ENCODE data around the gene CCDC6.

Gene CCDC6

DNA sequence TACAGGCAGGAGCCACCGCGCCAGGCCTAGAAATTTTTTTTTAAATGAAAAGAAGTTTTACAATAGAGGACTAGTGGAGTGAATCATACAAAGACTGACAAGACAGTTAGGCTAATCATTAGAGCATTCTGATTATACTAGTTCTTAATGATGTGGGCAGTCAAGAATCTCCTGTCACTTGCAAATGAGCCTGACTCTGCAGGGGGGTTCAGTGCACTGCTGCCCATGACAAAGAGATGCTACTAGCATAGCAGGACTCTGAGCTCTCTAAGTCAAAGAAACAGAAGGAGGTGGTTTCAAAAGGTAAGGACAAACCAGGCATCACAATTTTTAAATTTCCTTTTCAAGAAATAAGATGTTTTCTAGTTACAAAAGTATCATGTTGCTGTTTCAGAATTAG, 59.0 kb downstream of the CCDC6 start:
- DNase-seq (ENCODE audit: low read depth) = no peak
- H3K4me3 ChIP-seq (ENCODE audit: low read depth, low read length) = no peak overlapping the region
- in situ Hi-C loops (cut with HindIII; ENCODE audit: low sequenced_read_pairs) = no loop called here
- TF ChIP-seq, protein P1, sequence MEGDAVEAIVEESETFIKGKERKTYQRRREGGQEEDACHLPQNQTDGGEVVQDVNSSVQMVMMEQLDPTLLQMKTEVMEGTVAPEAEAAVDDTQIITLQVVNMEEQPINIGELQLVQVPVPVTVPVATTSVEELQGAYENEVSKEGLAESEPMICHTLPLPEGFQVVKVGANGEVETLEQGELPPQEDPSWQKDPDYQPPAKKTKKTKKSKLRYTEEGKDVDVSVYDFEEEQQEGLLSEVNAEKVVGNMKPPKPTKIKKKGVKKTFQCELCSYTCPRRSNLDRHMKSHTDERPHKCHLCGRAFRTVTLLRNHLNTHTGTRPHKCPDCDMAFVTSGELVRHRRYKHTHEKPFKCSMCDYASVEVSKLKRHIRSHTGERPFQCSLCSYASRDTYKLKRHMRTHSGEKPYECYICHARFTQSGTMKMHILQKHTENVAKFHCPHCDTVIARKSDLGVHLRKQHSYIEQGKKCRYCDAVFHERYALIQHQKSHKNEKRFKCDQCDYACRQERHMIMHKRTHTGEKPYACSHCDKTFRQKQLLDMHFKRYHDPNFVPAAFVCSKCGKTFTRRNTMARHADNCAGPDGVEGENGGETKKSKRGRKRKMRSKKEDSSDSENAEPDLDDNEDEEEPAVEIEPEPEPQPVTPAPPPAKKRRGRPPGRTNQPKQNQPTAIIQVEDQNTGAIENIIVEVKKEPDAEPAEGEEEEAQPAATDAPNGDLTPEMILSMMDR (IDR thresholded peaks at IDR 0.05; ENCODE audit: low read depth, low read length, missing control alignments) = no peak

DNA sequence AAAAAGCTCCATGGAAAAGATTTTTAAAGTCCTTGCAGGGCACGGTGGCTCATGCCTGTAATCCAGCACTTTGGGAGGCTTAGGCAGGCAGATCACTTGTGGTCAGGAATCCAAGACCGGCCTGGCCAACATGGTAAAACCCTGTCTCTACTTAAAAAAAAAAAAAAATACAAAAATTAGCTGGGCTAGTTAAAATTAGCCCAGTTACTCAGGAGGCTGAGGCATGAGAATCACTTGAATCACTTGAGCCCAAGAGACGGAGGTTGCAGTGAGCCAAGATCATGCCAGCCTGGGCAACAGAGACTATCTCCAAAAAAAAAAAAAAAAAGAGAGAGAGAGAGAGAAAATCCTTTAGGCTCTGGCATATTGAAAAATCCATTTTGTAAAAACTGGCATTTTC, 61.9 kb downstream of the CCDC6 start:
- in situ Hi-C loops (cut with HindIII; ENCODE audit: low sequenced_read_pairs) = no loop called here
- DNase-seq (ENCODE audit: low read depth) = no peak
- no peak overlapping the region for H3K4me3 ChIP-seq (ENCODE audit: low read depth, low read length)
- TF ChIP-seq, protein P1 (IDR thresholded peaks at IDR 0.05; ENCODE audit: low read depth, low read length, missing control alignments) = no peak

DNA sequence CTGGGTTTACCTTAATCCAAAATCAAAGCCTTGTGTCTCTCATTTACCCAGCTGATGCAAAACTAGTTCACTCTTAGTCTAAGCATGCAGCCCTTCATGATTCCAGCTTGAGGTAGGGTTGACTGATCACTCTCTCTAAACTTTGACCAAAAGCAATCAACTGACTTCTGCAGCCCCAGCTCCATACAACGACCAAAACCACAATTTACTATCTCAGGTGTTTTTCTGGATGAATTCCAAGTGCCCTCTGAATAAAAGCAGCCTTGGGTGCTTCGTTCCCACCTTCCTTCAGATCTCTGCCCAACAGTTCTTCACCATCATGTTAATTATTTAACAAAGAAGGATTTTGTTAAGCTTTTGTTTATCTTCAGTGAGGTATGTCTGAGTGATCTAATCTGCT, 62.6 kb downstream of the CCDC6 start:
- TF ChIP-seq, protein P1 (IDR thresholded peaks at IDR 0.05; ENCODE audit: low read depth, low read length, missing control alignments) = no peak
- DNase-seq (ENCODE audit: low read depth) = no peak
- no peak overlapping the region for H3K4me3 ChIP-seq (ENCODE audit: low read depth, low read length)
- in situ Hi-C loops (cut with HindIII; ENCODE audit: low sequenced_read_pairs) = no loop called here

DNA sequence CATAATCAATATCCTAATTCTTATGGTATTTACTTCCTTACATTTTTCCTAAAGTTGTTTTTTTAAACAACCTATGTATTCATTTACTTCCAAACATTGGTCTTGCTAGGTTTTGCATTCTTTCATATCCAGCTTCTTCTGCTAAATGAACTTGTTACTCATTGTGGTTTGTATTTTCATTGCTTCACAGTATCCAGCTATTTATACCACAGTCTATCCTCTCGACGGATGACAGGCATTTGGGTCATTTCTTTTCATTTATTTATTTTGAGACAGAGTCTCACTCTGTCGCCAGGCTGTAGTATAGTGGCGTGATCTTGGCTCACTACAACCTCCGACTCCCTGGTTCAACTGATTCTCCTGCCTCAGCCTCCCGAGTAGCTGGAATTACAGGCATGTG, 66.8 kb downstream of the CCDC6 start:
- TF ChIP-seq, protein P1 (IDR thresholded peaks at IDR 0.05; ENCODE audit: low read depth, low read length, missing control alignments) = no peak

DNA sequence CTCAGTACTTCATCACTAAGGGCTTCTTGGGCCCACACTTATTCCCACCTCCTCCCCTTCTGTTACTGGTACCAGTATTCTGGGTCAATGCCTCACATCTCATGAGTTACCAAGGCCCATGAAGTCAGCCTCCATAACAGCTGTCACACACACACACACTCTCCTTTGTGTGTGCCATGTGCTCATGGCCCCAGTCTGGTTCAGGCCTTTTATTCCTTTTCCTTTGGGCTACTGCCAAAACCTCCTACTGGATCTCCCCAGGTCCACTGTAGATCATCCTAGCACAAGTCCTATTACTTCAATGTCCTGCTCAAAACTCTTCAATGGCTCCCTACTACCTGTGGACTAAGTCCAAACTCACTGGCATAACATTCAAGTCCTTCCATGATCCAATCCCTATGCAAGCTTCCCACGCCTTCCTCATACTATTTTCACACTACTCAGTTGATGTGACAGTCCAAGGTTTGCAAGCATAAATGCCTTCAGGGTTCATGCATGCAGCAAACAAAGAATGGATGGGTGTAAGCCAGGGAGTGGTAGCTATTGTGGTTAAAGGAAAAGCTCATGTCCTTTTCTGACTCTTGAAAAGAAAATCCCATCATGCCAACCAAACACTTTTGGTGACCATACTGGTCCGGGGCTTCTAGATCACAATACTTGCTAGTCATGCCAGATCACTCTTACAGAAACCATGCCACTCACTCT, 68.1 kb downstream of the CCDC6 start:
- TF ChIP-seq, protein P1 (IDR thresholded peaks at IDR 0.05; ENCODE audit: low read depth, low read length, missing control alignments) = no peak

More for the DNA sequence above, 66.8 kb downstream of the CCDC6 start:
- in situ Hi-C loops (cut with HindIII; ENCODE audit: low sequenced_read_pairs) = no loop called here
- H3K4me3 ChIP-seq (ENCODE audit: low read depth, low read length) = no peak overlapping the region
- no peak for DNase-seq (ENCODE audit: low read depth)

DNA sequence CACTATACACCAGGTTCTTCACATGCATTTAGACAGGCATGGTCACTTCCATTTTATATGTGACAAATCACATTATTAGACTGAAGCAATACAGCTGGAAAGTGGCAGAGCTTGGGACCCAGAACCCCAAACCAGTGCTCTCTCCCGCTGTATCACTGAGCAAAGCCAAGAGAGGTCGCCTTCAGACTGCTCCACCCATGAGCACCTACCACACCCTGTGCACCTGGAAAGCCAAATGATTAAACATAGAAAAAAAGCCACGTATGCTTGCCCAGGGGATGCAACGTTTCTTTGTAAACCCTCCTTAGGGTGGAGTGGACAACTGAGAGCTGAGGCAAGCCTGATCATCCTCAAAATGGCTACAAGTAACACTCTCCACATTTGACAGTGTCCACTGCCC, 72.5 kb downstream of the CCDC6 start:
- TF ChIP-seq, protein P1 (IDR thresholded peaks at IDR 0.05; ENCODE audit: low read depth, low read length, missing control alignments) = no peak
- no peak for DNase-seq (ENCODE audit: low read depth)
- no peak overlapping the region for H3K4me3 ChIP-seq (ENCODE audit: low read depth, low read length)
- in situ Hi-C loops (cut with HindIII; ENCODE audit: low sequenced_read_pairs) = no loop called here

More for the DNA sequence above, 68.1 kb downstream of the CCDC6 start:
- in situ Hi-C loops (cut with HindIII; ENCODE audit: low sequenced_read_pairs) = no loop called here
- no peak overlapping the region for H3K4me3 ChIP-seq (ENCODE audit: low read depth, low read length)
- DNase-seq (ENCODE audit: low read depth) = no peak
